SK-N-SH (cell line): ENCODE measurements around the gene RNF157. TPM values are rescaled to one million over a fixed set of nuclear protein-coding genes. Genes with fewer than 3 reads are reported as not detected.
A peak's percentile ranks its signal among the peaks of the same experiment; 100 is the strongest.

Experiments
- CTCF ChIA-PET: fragments of 300-600, 350-600 bp; formaldehyde crosslinking; extraction: SDS; loops from one replicate; lab custom pipeline; 2021; lab: Yijun Ruan, JAX
- POLR2A ChIA-PET: fragments of 350-600 bp; sonication (Branson Sonifier 250); formaldehyde crosslinking; extraction: SDS; loops from one replicate; lab custom pipeline; 2020; ENCODE audit warnings: antibody characterized with exemption, inconsistent platforms; lab: Yijun Ruan, JAX
- DNase-seq: peaks from one replicate; pipeline ENCODE4 v3.0.0; 2012
- H2AFZ ChIP-seq: fragments of 200-600 bp; sonication (generic); 2 replicates; pipeline ENCODE4 v1.8.1; 2016; ENCODE audit warnings: antibody characterized with exemption, mild to moderate bottlenecking, low read depth
- H3F3A ChIP-seq: fragments of 200-600 bp; sonication (generic); replicated peaks from 2 replicates; pipeline ENCODE3; 2016; ENCODE audit warnings: antibody characterized with exemption, mild to moderate bottlenecking; ENCODE audit not compliant: insufficient read depth
- H3K27ac ChIP-seq, 2 experiments: fragments of 200-500 bp in 1 of 2; fragments of 200-600 bp in 1 of 2; sonication (Bioruptor generic) in 1 of 2; sonication (generic), shearing (Covaris generic) in 1 of 2; 2 replicates each; pipeline versions ENCODE4 v1.5.1 to v1.6.1; 2014 to 2016; ENCODE audit warnings: low read depth in 2 of 2, inconsistent platforms in 1 of 2, low read length in 1 of 2, mild to moderate bottlenecking in 1 of 2, mixed read lengths in 1 of 2
- H3K27me3 ChIP-seq: fragments of 200-600 bp; sonication (generic), shearing (Covaris generic); 2 replicates; pipeline ENCODE4 v1.6.1; 2016; ENCODE audit warnings: mixed run types; ENCODE audit not compliant: insufficient read depth
- H3K36me3 ChIP-seq, 2 experiments: fragments of 200-500 bp in 1 of 2; fragments of 200-600 bp in 1 of 2; sonication (Bioruptor generic) in 1 of 2; sonication (generic) in 1 of 2; replicated peaks in 1 of 2; 2 replicates each; pipeline versions ENCODE3 to v1.5.1; 2014 to 2016; ENCODE audit warnings: low read length in 1 of 2, mild to moderate bottlenecking in 1 of 2; ENCODE audit not compliant: insufficient read depth in 2 of 2, control insufficient read depth in 1 of 2
- H3K4me1 ChIP-seq, 2 experiments: fragments of 200-500 bp in 1 of 2; fragments of 200-600 bp in 1 of 2; sonication (Bioruptor generic) in 1 of 2; sonication (generic), shearing (Covaris generic) in 1 of 2; 2 replicates each; pipeline versions ENCODE4 v1.5.1 to v1.6.1; 2014 to 2016; ENCODE audit warnings: low read depth in 1 of 2, low read length in 1 of 2, mixed run types in 1 of 2; ENCODE audit not compliant: insufficient read depth in 2 of 2, control insufficient read depth in 1 of 2
- H3K4me2 ChIP-seq: fragments of 200-600 bp; sonication (generic), shearing (Covaris generic); 2 replicates; pipeline ENCODE4 v1.6.1; 2017; ENCODE audit warnings: mixed run types
- H3K4me3 ChIP-seq, 2 experiments: fragments of 200-500 bp in 1 of 2; fragments of 200-600 bp in 1 of 2; sonication (Bioruptor generic) in 1 of 2; sonication (generic), shearing (Covaris generic) in 1 of 2; 2 replicates each; pipeline versions ENCODE4 v1.5.1 to v1.8.1; 2014 to 2016; ENCODE audit warnings: low read depth in 2 of 2, inconsistent platforms in 1 of 2, low read length in 1 of 2, mild to moderate bottlenecking in 1 of 2, mixed read lengths in 1 of 2, moderate library complexity in 1 of 2
- H3K79me2 ChIP-seq: fragments of 200-600 bp; sonication (generic); 2 replicates; pipeline ENCODE4 v1.8.1; 2017; ENCODE audit warnings: mild to moderate bottlenecking; ENCODE audit not compliant: insufficient read depth
- H3K9ac ChIP-seq: fragments of 200-600 bp; sonication (generic); 2 replicates; pipeline ENCODE4 v1.6.1; 2017; ENCODE audit warnings: mixed run types
- H3K9me2 ChIP-seq: fragments of 200-600 bp; sonication (generic); 2 replicates; pipeline ENCODE4 v1.6.1; 2017; ENCODE audit warnings: mixed run types
- H3K9me3 ChIP-seq: fragments of 200-600 bp; sonication (generic); 2 replicates; pipeline ENCODE4 v1.6.1; 2017; ENCODE audit warnings: mixed run types, mild to moderate bottlenecking, moderate library complexity
- H4K20me1 ChIP-seq: fragments of 200-600 bp; sonication (generic); 2 replicates; pipeline ENCODE4 v1.6.1; 2017; ENCODE audit warnings: mild to moderate bottlenecking, mixed run types; ENCODE audit not compliant: insufficient read depth
- CHD2 ChIP-seq: fragments of 150-350 bp; IDR thresholded peaks from 2 replicates; pipeline ENCODE4 v1.6.1; 2018; ENCODE audit warnings: low read length; ENCODE audit not compliant: partially characterized antibody
- ELF1 ChIP-seq: IDR thresholded peaks from 2 replicates; pipeline ENCODE4 v1.4.0; 2012
- EP300 ChIP-seq, 2 experiments: IDR thresholded peaks; 2 replicates each; pipeline versions ENCODE4 v1.4.0 to v1.6.1; 2012; ENCODE audit warnings: borderline replicate concordance in 1 of 2, low read depth in 1 of 2, low read length in 1 of 2
- FOXJ3 ChIP-seq: sonication (generic); formaldehyde crosslinking; IDR thresholded peaks from 2 replicates; pipeline ENCODE4 v1.5.1; 2020; ENCODE audit warnings: mild to moderate bottlenecking, missing genetic modification reagents
- FOXM1 ChIP-seq: IDR thresholded peaks from 2 replicates; pipeline ENCODE4 v1.4.0; 2012; ENCODE audit warnings: low read depth, mild to moderate bottlenecking
- GABPA ChIP-seq: IDR thresholded peaks from 2 replicates; pipeline ENCODE4 v1.4.0; 2012; ENCODE audit warnings: low read depth, mild to moderate bottlenecking
- GATA2 ChIP-seq: sonication (generic); formaldehyde crosslinking; IDR thresholded peaks from 2 replicates; pipeline ENCODE4 v1.5.0; 2020; ENCODE audit warnings: mild to moderate bottlenecking, missing genetic modification reagents
- IRF3 ChIP-seq: fragments of 150-350 bp; IDR thresholded peaks from 2 replicates; pipeline ENCODE4 v1.6.1; 2016; ENCODE audit warnings: mild to moderate bottlenecking, low read depth, low read length
- JUND ChIP-seq: IDR thresholded peaks from 2 replicates; pipeline ENCODE4 v1.4.0; 2012
- MAX ChIP-seq: IDR thresholded peaks from 2 replicates; pipeline ENCODE4 v1.4.0; 2012; ENCODE audit warnings: low read depth
- MXI1 ChIP-seq: IDR thresholded peaks from 2 replicates; pipeline ENCODE4 v1.6.1; 2012; ENCODE audit warnings: mild to moderate bottlenecking, low read depth, low read length, improper control_type of control experiment
- NFIC ChIP-seq: IDR thresholded peaks from 2 replicates; pipeline ENCODE4 v1.4.0; 2012; ENCODE audit warnings: borderline replicate concordance
- NRF1 ChIP-seq: IDR thresholded peaks from 2 replicates; pipeline ENCODE4 v1.6.1; 2012; ENCODE audit warnings: low read depth, mild to moderate bottlenecking, low read length
- PBX3 ChIP-seq: IDR thresholded peaks from 2 replicates; pipeline ENCODE4; 2012
- POLR2AphosphoS5 ChIP-seq: IDR thresholded peaks from 2 replicates; pipeline ENCODE4 v1.6.1; 2012; ENCODE audit warnings: low read depth, low read length
- RAD21 ChIP-seq: IDR thresholded peaks from 2 replicates; pipeline ENCODE4 v1.6.1; 2012; ENCODE audit warnings: mild to moderate bottlenecking, low read length
- REST ChIP-seq: IDR thresholded peaks from 2 replicates; pipeline ENCODE4 v1.6.1; 2012; ENCODE audit warnings: mild to moderate bottlenecking, low read depth, low read length, moderate library complexity
- RFX5 ChIP-seq: IDR thresholded peaks from 2 replicates; pipeline ENCODE4 v1.6.1; 2012; ENCODE audit warnings: mild to moderate bottlenecking, improper control_type of control experiment, low read length
- RXRA ChIP-seq: IDR thresholded peaks from 2 replicates; pipeline ENCODE4 v1.4.0; 2012; ENCODE audit warnings: low read depth, mild to moderate bottlenecking, borderline replicate concordance
- SIN3A ChIP-seq: IDR thresholded peaks from 2 replicates; pipeline ENCODE4 v1.6.1; 2012; ENCODE audit warnings: low read depth, mild to moderate bottlenecking, low read length, moderate library complexity, borderline replicate concordance
- TAF1 ChIP-seq: IDR thresholded peaks from 2 replicates; pipeline ENCODE4 v1.6.1; 2012; ENCODE audit warnings: low read depth, mild to moderate bottlenecking, low read length, moderate library complexity, borderline replicate concordance
- TCF12 ChIP-seq: IDR thresholded peaks from 2 replicates; pipeline ENCODE4 v1.4.0; 2012
- USF1 ChIP-seq: IDR thresholded peaks from 2 replicates; pipeline ENCODE4 v1.4.0; 2012; ENCODE audit warnings: low read depth, borderline replicate concordance
- YY1 ChIP-seq: IDR thresholded peaks from 2 replicates; pipeline ENCODE4 v1.4.0; 2012; ENCODE audit warnings: low read depth, mild to moderate bottlenecking
- WGBS: methylation state at CpG from one replicate; pipeline ENCODE4 v1.1.6; 2017; ENCODE audit warnings: low lambda C conversion rate; 5-methylcytosine and 5-hydroxymethylcytosine counted together
- polyA plus RNA-seq, 3 experiments: library from polyadenylated mRNA; depleted of rRNA; stranded (reverse); fragments of >200 nt; gene quantifications; 2 replicates each; pipeline ENCODE4 v1.2.3, GENCODE V29; 2012
- TF ChIP-seq, protein P1 (sequence below): IDR thresholded peaks from 2 replicates; pipeline ENCODE4 v1.4.0; 2012; ENCODE audit warnings: low read depth, borderline replicate concordance

RNF157 gene
- polyA plus RNA-seq (2012; rRNA removed): 5.2 TPM in 2 replicates
- 4.1 and 6.3 TPM in 2 replicates for polyA plus RNA-seq (2012; cell fraction: cytosol; rRNA removed)
- polyA plus RNA-seq (2012; cell fraction: nucleus; rRNA removed): 5.5 and 8.1 TPM in 2 replicates

GRCh38 chr17:76240461-76241203, at the start of gene RNF157:
RNF157 (minus strand) TSS chr17:76240493; CDS start chr17:76240240, 253 bp downstream.
- no peaks in the 10 kb centered on the region for H4K20me1 ChIP-seq
- TF ChIP-seq MAX (peak; percentile 77), RXRA (no peak), NRF1 (peak; percentile 3; the same call in 1 of the 2 replicates), USF1 (no peak), TAF1 (peak; percentile 83; the same call in 1 of the 2 replicates), SIN3A (0 out of 2 replicates have a peak, but pooled peaks have one; percentile 23), EP300 (IDR thresholded peaks at IDR 0.05; ENCODE audit: borderline replicate concordance in 1 of 2, low read depth in 1 of 2, low read length in 1 of 2) (no peak), GATA2 (CRISPR knock-in tag) (no peak), IRF3 (no peak), FOXM1 (no peak), RAD21 (no peak), PBX3 (no peak), NFIC (no peak), FOXJ3 (no peak), ELF1 (no peak), CHD2 (peak; percentile 19), RFX5 (no peak), POLR2AphosphoS5 (peak; percentile 45; the same call in 1 of the 2 replicates), MXI1 (no peak; the same call in none of the 2 replicates), YY1 (peak; percentile 72), JUND (no peak), REST (no peak), GABPA (no peak), TCF12 (no peak)
- TF ChIP-seq, protein P1, sequence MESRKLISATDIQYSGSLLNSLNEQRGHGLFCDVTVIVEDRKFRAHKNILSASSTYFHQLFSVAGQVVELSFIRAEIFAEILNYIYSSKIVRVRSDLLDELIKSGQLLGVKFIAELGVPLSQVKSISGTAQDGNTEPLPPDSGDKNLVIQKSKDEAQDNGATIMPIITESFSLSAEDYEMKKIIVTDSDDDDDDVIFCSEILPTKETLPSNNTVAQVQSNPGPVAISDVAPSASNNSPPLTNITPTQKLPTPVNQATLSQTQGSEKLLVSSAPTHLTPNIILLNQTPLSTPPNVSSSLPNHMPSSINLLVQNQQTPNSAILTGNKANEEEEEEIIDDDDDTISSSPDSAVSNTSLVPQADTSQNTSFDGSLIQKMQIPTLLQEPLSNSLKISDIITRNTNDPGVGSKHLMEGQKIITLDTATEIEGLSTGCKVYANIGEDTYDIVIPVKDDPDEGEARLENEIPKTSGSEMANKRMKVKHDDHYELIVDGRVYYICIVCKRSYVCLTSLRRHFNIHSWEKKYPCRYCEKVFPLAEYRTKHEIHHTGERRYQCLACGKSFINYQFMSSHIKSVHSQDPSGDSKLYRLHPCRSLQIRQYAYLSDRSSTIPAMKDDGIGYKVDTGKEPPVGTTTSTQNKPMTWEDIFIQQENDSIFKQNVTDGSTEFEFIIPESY: no peak

More at GRCh38 chr17:76240461-76241203, at the start of gene RNF157:
- Histone ChIP-seq H3F3A (peaks cover 15% of the 10 kb centered on the region), H3K79me2 (no peaks in the 10 kb centered on the region), H3K4me3 (peak within 1 kb of the TSS; percentile 62 to 81), H3K9me2 (no peaks in the 10 kb centered on the region), H3K4me2 (peak within 1 kb of the TSS; percentile 96), H3K27me3 (no peaks in the 10 kb centered on the region), H3K9me3 (no peaks in the 10 kb centered on the region), H2AFZ (peak within 1 kb of the TSS; percentile 88), H3K36me3 (no peaks in the 10 kb centered on the region), H3K27ac (peak within 1 kb of the TSS in 1 of 2 experiments; percentile 40; a peak in 1 of 4 replicates), H3K4me1 (peaks cover 0 to 15% of the 10 kb centered on the region in 2 experiments; a peak in 1 of 4 replicates), H3K9ac (peak within 1 kb of the TSS; percentile 72)
- WGBS: under 1% methylated on average over 35 of the region's 102 CpGs
- CTCF ChIA-PET: interaction anchor here (0.8 to 4.2 kb wide), 6 partner anchors 15 to 62 kb away, joined by 3 to 41 read pairs (median 3); partner anchors contain the start of gene UBALD2
- POLR2A ChIA-PET: interaction anchor here (0.7 kb wide), 1 partner anchor 210 kb away, joined by 3 read pairs; no protein-coding TSS in a partner anchor
- peak; percentile 97 for DNase-seq
